Osteocyte (in vitro differentiated cells): ENCODE data around the gene TAF15. TPM values are rescaled to one million over a fixed set of nuclear protein-coding genes. Genes with fewer than 3 reads are reported as not detected.

ENCODE experiments used
- DNase-seq: peaks from one replicate; pipeline ENCODE4 v3.0.0; 2021; ENCODE audit warnings: mixed read lengths; ENCODE audit not compliant: unreplicated experiment; ENCODE audit errors: extremely low spot score
- H3K27ac Mint-ChIP-seq: one replicate; pipeline ENCODE4 v1.8.0; 2021; ENCODE audit warnings: mild to moderate bottlenecking, mixed read lengths; ENCODE audit not compliant: unreplicated experiment
- H3K27me3 Mint-ChIP-seq: one replicate; pipeline ENCODE4 v1.8.0; 2021; ENCODE audit warnings: mixed read lengths; ENCODE audit not compliant: unreplicated experiment
- H3K36me3 Mint-ChIP-seq: one replicate; pipeline ENCODE4 v1.8.0; 2021; ENCODE audit warnings: mixed read lengths; ENCODE audit not compliant: unreplicated experiment
- H3K4me1 Mint-ChIP-seq: one replicate; pipeline ENCODE4 v1.8.0; 2021; ENCODE audit warnings: mixed read lengths; ENCODE audit not compliant: unreplicated experiment
- H3K4me3 Mint-ChIP-seq: one replicate; pipeline ENCODE4 v1.8.0; 2021; ENCODE audit warnings: mild to moderate bottlenecking, moderate library complexity, mixed read lengths; ENCODE audit not compliant: unreplicated experiment
- H3K9me3 Mint-ChIP-seq: one replicate; pipeline ENCODE4 v1.8.0; 2021; ENCODE audit warnings: mixed read lengths; ENCODE audit not compliant: unreplicated experiment
- CTCF ChIP-seq: fragments of 200-600 bp; sonication (generic); IDR thresholded peaks from 2 replicates; pipeline ENCODE4 v1.5.0; 2021; ENCODE audit warnings: antibody characterized with exemption, mild to moderate bottlenecking, moderate library complexity
- total RNA-seq: library from RNA; stranded (reverse); gene quantifications from 2 replicates; pipeline ENCODE4 v1.2.1, GENCODE V29; 2021

TAF15 gene
- total RNA-seq, 1 donor from 2014 or later: 157 TPM

GRCh38 chr17:35893751-35894150, 84.5 kb downstream of the TAF15 start:
- Mint-ChIP-seq H3K4me3 (no peak overlapping the region), H3K27me3 (no peaks in the 10 kb centered on the region), H3K27ac (no peak overlapping the region), H3K9me3 (no peaks in the 10 kb centered on the region), H3K4me1 (peaks cover 29% of the 10 kb centered on the region), H3K36me3 (no peaks in the 10 kb centered on the region)
- no peak for TF ChIP-seq CTCF
- no peak for DNase-seq

- Mint-ChIP-seq H3K27me3 (no peaks in the 10 kb centered on the region), H3K9me3 (no peaks in the 10 kb centered on the region), H3K36me3 (no peaks in the 10 kb centered on the region), H3K4me3 (no peak overlapping the region), H3K4me1 (peaks cover 29% of the 10 kb centered on the region), H3K27ac (no peak overlapping the region)
- TF ChIP-seq CTCF: no peak
- no peak for DNase-seq
These were observed 84.9 kb downstream of the TAF15 start for GRCh38 chr17:35894206-35894605.

GRCh38 chr17:35895636-35896587, 86.6 kb downstream of the TAF15 start:
- Mint-ChIP-seq H3K36me3 (no peaks in the 10 kb centered on the region), H3K27me3 (no peaks in the 10 kb centered on the region), H3K4me1 (peaks cover 28% of the 10 kb centered on the region), H3K4me3 (no peak overlapping the region), H3K27ac (no peak overlapping the region), H3K9me3 (no peaks in the 10 kb centered on the region)
- DNase-seq: no peak
- no peak for TF ChIP-seq CTCF

Other genes with a start within 250 kb of the TAF15 start
- gene SLFN14, start 248.7 kb upstream of the TAF15 start, total RNA-seq: not detected in 2 replicates
- 6.9 and 7.0 TPM in 2 replicates for gene PEX12, start 230.9 kb upstream of the TAF15 start, total RNA-seq
- gene AP2B1, start 222.2 kb upstream of the TAF15 start, total RNA-seq: 201 and 208 TPM in 2 replicates
- gene RASL10B, start 77.8 kb upstream of the TAF15 start, total RNA-seq: 15.6 and 16.2 TPM in 2 replicates
- gene GAS2L2, start 56.2 kb upstream of the TAF15 start, total RNA-seq: not detected in 2 replicates
- gene C17orf50, start 48.6 kb upstream of the TAF15 start, total RNA-seq: not detected in 2 replicates
- gene MMP28, start 13.8 kb upstream of the TAF15 start, total RNA-seq: 0.73 and 0.75 TPM in 2 replicates
- not detected in 2 replicates for gene HEATR9, start 59.4 kb downstream of the TAF15 start, total RNA-seq
- not detected in 2 replicates for gene CCL5, start 70.9 kb downstream of the TAF15 start, total RNA-seq
- 0.35 TPM in 1 of 2 replicates, not detected in the other for gene RDM1, start 121.3 kb downstream of the TAF15 start, total RNA-seq
- not detected in 2 replicates for gene LYZL6, start 134.2 kb downstream of the TAF15 start, total RNA-seq
- not detected in 2 replicates for gene CCL16, start 172.0 kb downstream of the TAF15 start, total RNA-seq
- not detected in 2 replicates for gene CCL14, start 177.2 kb downstream of the TAF15 start, total RNA-seq
- gene CCL15, start 192.1 kb downstream of the TAF15 start, total RNA-seq: not detected in 2 replicates
- gene CCL23, start 208.5 kb downstream of the TAF15 start, total RNA-seq: not detected in 2 replicates